B cell (primary cell): ENCODE results near the gene STXBP6. TPM values are rescaled to one million over a fixed set of nuclear protein-coding genes. Genes with fewer than 3 reads are reported as not detected.

ENCODE experiments used
- ATAC-seq: fragments of 200-7000 bp; cut with Tn5 transposase; one replicate; pipeline ENCODE4 v1.10.0; 2021; ENCODE audit warnings: low read depth, mild to moderate bottlenecking, moderate number of reproducible peaks, moderate library complexity
- CTCF ChIA-PET: fragments of 350-600 bp; sonication (Branson Sonifier 250); formaldehyde crosslinking; loops from one replicate; lab custom pipeline; 2021; ENCODE audit warnings: antibody characterized with exemption, inconsistent platforms; lab: Charles Lee
- POLR2A ChIA-PET: fragments of 350-600 bp; sonication (Branson Sonifier 250); formaldehyde crosslinking; loops from one replicate; lab custom pipeline; 2021; ENCODE audit warnings: antibody characterized with exemption; lab: Charles Lee
- DNase-seq: peaks from one replicate; pipeline ENCODE4 v3.0.0; 2013
- H2AFZ ChIP-seq: 2 replicates; pipeline ENCODE4 v1.6.1; 2012; ENCODE audit warnings: mild to moderate bottlenecking, low read depth, low read length; ENCODE audit not compliant: insufficient read depth, poor library complexity, severe bottlenecking
- H3K27ac ChIP-seq, 2 donors: 1 replicate in 1 of 2; 2 replicates in 1 of 2; pipeline ENCODE4 v1.5.1; 2012 to 2013; ENCODE audit warnings: low read length in 2 of 2, mild to moderate bottlenecking in 2 of 2, moderate library complexity in 1 of 2
- H3K27me3 ChIP-seq, 4 experiments: fragments of 200-600 bp in 1 of 4; sonication (generic) in 1 of 4; replicated peaks in 1 of 4; 1 replicate in 2 of 4; 2 replicates in 2 of 4; pipeline versions ENCODE4 v1.6.1 to v1.7.0; 2013 to 2016; ENCODE audit warnings: low read length in 3 of 4, mild to moderate bottlenecking in 2 of 4, mixed read lengths in 1 of 4, moderate library complexity in 1 of 4; ENCODE audit not compliant: insufficient read depth in 4 of 4, control insufficient read depth in 3 of 4; ENCODE audit errors: control extremely low read depth in 1 of 4
- H3K36me3 ChIP-seq, 2 experiments: replicated peaks in 1 of 2; 1 replicate in 1 of 2; 2 replicates in 1 of 2; pipeline versions ENCODE4 v1.6.1 to v1.7.1; 2013; ENCODE audit warnings: low read length in 1 of 2; ENCODE audit not compliant: insufficient read depth in 2 of 2, control insufficient read depth in 1 of 2; ENCODE audit errors: control extremely low read depth in 1 of 2, extremely low read depth in 1 of 2
- H3K4me1 ChIP-seq, 2 donors: fragments of 200-600 bp in 1 of 2; sonication (generic) in 1 of 2; 1 replicate in 1 of 2; 2 replicates in 1 of 2; pipeline versions ENCODE4 v1.5.1 to v1.6.1; 2013 to 2017; ENCODE audit warnings: low read length in 2 of 2; ENCODE audit not compliant: control insufficient read depth in 2 of 2, insufficient read depth in 2 of 2
- H3K4me2 ChIP-seq: replicated peaks from 2 replicates; pipeline ENCODE3; 2012; ENCODE audit warnings: mild to moderate bottlenecking, low read depth, low read length; ENCODE audit not compliant: poor library complexity, severe bottlenecking
- H3K4me3 ChIP-seq, 5 experiments: fragments of 200-600 bp in 1 of 5; sonication (generic) in 1 of 5; 1 replicate in 3 of 5; 2 replicates in 2 of 5; pipeline versions ENCODE4 v1.5.1 to v1.7.0; 2011 to 2016; ENCODE audit warnings: low read length in 4 of 5, mild to moderate bottlenecking in 4 of 5, low read depth in 2 of 5, control low read depth in 1 of 5, moderate library complexity in 1 of 5; ENCODE audit not compliant: insufficient read depth in 1 of 5; ENCODE audit errors: control extremely low read depth in 1 of 5, extremely low read depth in 1 of 5
- H3K79me2 ChIP-seq: fragments of 200-600 bp; sonication (generic); one replicate; pipeline ENCODE4 v1.6.0; 2016; ENCODE audit warnings: low read length; ENCODE audit not compliant: control insufficient read depth, insufficient read depth
- H3K9ac ChIP-seq: fragments of 200-600 bp; sonication (generic); 2 replicates; pipeline ENCODE4 v1.6.1; 2017; ENCODE audit warnings: mild to moderate bottlenecking, low read length, moderate library complexity
- H3K9me3 ChIP-seq, 3 donors: one replicate each; pipeline versions ENCODE4 v1.6.1 to v1.7.1; 2013; ENCODE audit warnings: low read length in 2 of 3; ENCODE audit not compliant: control insufficient read depth in 2 of 3, insufficient read depth in 1 of 3; ENCODE audit errors: control extremely low read depth in 1 of 3
- H4K20me1 ChIP-seq: 2 replicates; pipeline ENCODE4 v1.6.0; 2012; ENCODE audit warnings: mild to moderate bottlenecking, low read length; ENCODE audit not compliant: insufficient read depth, control insufficient read depth, poor library complexity, severe bottlenecking
- H3K27ac Mint-ChIP-seq: one replicate; pipeline ENCODE4 v1.8.0; 2021; ENCODE audit warnings: mixed read lengths
- H3K27me3 Mint-ChIP-seq: one replicate; pipeline ENCODE4 v1.8.0; 2021; ENCODE audit warnings: mixed read lengths
- H3K4me1 Mint-ChIP-seq: one replicate; pipeline ENCODE4 v1.8.0; 2021; ENCODE audit warnings: mixed read lengths
- H3K4me3 Mint-ChIP-seq: one replicate; pipeline ENCODE4 v1.8.0; 2021; ENCODE audit warnings: mixed read lengths
- H3K9me3 Mint-ChIP-seq: one replicate; pipeline ENCODE4 v1.8.0; 2022; ENCODE audit warnings: mixed read lengths; ENCODE audit not compliant: insufficient read depth
- CTCF ChIP-seq: fragments of 200-600 bp; IDR thresholded peaks from one replicate; pipeline ENCODE4 v1.8.0; 2022; ENCODE audit warnings: antibody characterized with exemption, mild to moderate bottlenecking
- EZH2 ChIP-seq: IDR thresholded peaks from 2 replicates; pipeline ENCODE4 v1.6.1; 2012; ENCODE audit warnings: borderline replicate concordance, low read depth, mild to moderate bottlenecking, moderate library complexity, low read length; ENCODE audit not compliant: insufficient read depth, poor library complexity, severe bottlenecking
- WGBS: methylation state at CpG from one replicate; pipeline ENCODE4 v1.1.5; 2013; ENCODE audit warnings: missing lambda C conversion rate; ENCODE audit not compliant: insufficient coverage; 5-methylcytosine and 5-hydroxymethylcytosine counted together
- intact Hi-C: fragments of 100-400 bp; cut with micrococcal nuclease; formaldehyde crosslinking; loops from one replicate; pipeline ENCODE4 v1.10.0; 2022
- polyA plus RNA-seq: library from polyadenylated mRNA; depleted of rRNA; stranded (reverse); fragments of >200 nt; gene quantifications from 2 replicates; pipeline ENCODE4 v1.2.3, GENCODE V29; 2012
- total RNA-seq, 2 donors: library from RNA; stranded (reverse); fragments of 120-200 nt in 1 of 2; gene quantifications; 1 replicate in 1 of 2; 2 replicates in 1 of 2; pipeline versions ENCODE4 v1.2.3 to v1.2.4, GENCODE V29; 2013 to 2022

The STXBP6 gene
- total and polyA plus RNA-seq, 2 donors (not counting 1 experiment from before 2014, with no cell fraction given) = 0.01 TPM; not detected in 1

GRCh38 chr14:24895243-24895583, 154.7 kb downstream of the STXBP6 start:
- no peak for TF ChIP-seq EZH2
- no peak for TF ChIP-seq CTCF
- ChIA-PET POLR2A (no interaction called here), CTCF (no interaction called here)

GRCh38 chr14:24894583-24895242, 155.2 kb downstream of the STXBP6 start:
- Histone ChIP-seq H3K4me2 (no peak overlapping the region), H3K9me3 (peaks cover 0 to 6% (median 1%) of the 10 kb centered on the region in 3 donors), H3K27ac (no peak overlapping the region), H3K27me3 (no peaks in the 10 kb centered on the region), H3K4me3 (no peak overlapping the region), H3K36me3 (no peaks in the 10 kb centered on the region), H3K9ac (no peak overlapping the region), H4K20me1 (no peaks in the 10 kb centered on the region), H3K4me1 (no peaks in the 10 kb centered on the region), H2AFZ (no peak overlapping the region), H3K79me2 (no peaks in the 10 kb centered on the region)
- peaks cover 4% of the 10 kb centered on the region for H3K27me3 Mint-ChIP-seq
- no CpG with 5 or more reads among the region's 5 CpGs for WGBS
- no peak overlapping the region for H3K4me3 Mint-ChIP-seq
- CTCF ChIA-PET = no interaction called here
- POLR2A ChIA-PET = no interaction called here
- intact Hi-C loops = no loop called here
- no peaks in the 10 kb centered on the region for H3K4me1 Mint-ChIP-seq
- peaks cover 8% of the 10 kb centered on the region for H3K9me3 Mint-ChIP-seq
- no peak for TF ChIP-seq EZH2
- TF ChIP-seq CTCF = no peak
- no peak for DNase-seq
- no peak overlapping the region for H3K27ac Mint-ChIP-seq
- no peak for ATAC-seq

More at GRCh38 chr14:24895243-24895583, 154.7 kb downstream of the STXBP6 start:
- no peak overlapping the region for H3K27ac Mint-ChIP-seq
- ATAC-seq = no peak
- no peak overlapping the region for H3K4me3 Mint-ChIP-seq
- Histone ChIP-seq H3K27ac (no peak overlapping the region), H3K4me1 (no peaks in the 10 kb centered on the region), H2AFZ (no peak overlapping the region), H3K27me3 (no peaks in the 10 kb centered on the region), H3K9ac (no peak overlapping the region), H3K4me3 (no peak overlapping the region), H4K20me1 (no peaks in the 10 kb centered on the region), H3K9me3 (peaks cover 0 to 4% (median 1%) of the 10 kb centered on the region in 3 donors), H3K79me2 (no peaks in the 10 kb centered on the region), H3K4me2 (no peak overlapping the region), H3K36me3 (no peaks in the 10 kb centered on the region)
- 100% methylated on average over 1 of the region's 4 CpGs for WGBS
- intact Hi-C loops = no loop called here
- H3K27me3 Mint-ChIP-seq = peaks cover 4% of the 10 kb centered on the region
- H3K9me3 Mint-ChIP-seq = peaks cover 4% of the 10 kb centered on the region
- no peaks in the 10 kb centered on the region for H3K4me1 Mint-ChIP-seq
- DNase-seq = no peak
